GM18867 (cell line): ENCODE measurements around the gene HLA-A.
A peak's percentile ranks its signal among the peaks of the same experiment; 100 is the strongest.
"Not testable (repeated sequence)": the region's sequence is repeated elsewhere in the genome, so short reads cannot be mapped to it uniquely, and the experiment has no call there.

Source experiments
- ATAC-seq: cut with Tn5 transposase; IDR thresholded peaks from one replicate; pipeline ENCODE4 v1.9.1; 2021; ENCODE audit warnings: mild to moderate bottlenecking, moderate library complexity; ENCODE audit not compliant: unreplicated experiment

HLA-A gene

GRCh38 chr6:29942275-29943052, at the start of gene HLA-A:
TSS of gene HLA-A (plus strand) at chr6:29942532. CDS start at chr6:29942554, 22 bp downstream.
- ATAC-seq: peak; percentile 92

- no peak for ATAC-seq
These were observed 49.6 kb upstream of the HLA-A start for GRCh38 chr6:29892696-29893095.

GRCh38 chr6:29899281-29899680, 43.1 kb upstream of the HLA-A start:
- ATAC-seq: no peak

- ATAC-seq: no peak
These were observed 37.0 kb upstream of the HLA-A start for GRCh38 chr6:29905286-29905685.

GRCh38 chr6:29907637-29908340, 34.5 kb upstream of the HLA-A start:
- no peak for ATAC-seq

- no peak for ATAC-seq
These were observed 34.0 kb upstream of the HLA-A start for GRCh38 chr6:29908341-29908662.

GRCh38 chr6:29908710-29909109, 33.6 kb upstream of the HLA-A start:
- ATAC-seq: no peak

GRCh38 chr6:29909985-29910384, 32.3 kb upstream of the HLA-A start:
- no peak for ATAC-seq

- no peak for ATAC-seq
These were observed 29.5 kb upstream of the HLA-A start for GRCh38 chr6:29912840-29913239.

- no peak for ATAC-seq
These were observed 25.6 kb upstream of the HLA-A start for GRCh38 chr6:29916741-29917140.

- ATAC-seq: no peak
These were observed 24.5 kb upstream of the HLA-A start for GRCh38 chr6:29917857-29918256.

- no peak for ATAC-seq
These were observed 22.6 kb upstream of the HLA-A start for GRCh38 chr6:29919506-29920445.

- no peak for ATAC-seq
These were observed 18.0 kb upstream of the HLA-A start for GRCh38 chr6:29924287-29924686.

- ATAC-seq: no peak
These were observed 17.6 kb upstream of the HLA-A start for GRCh38 chr6:29924731-29925130.

- ATAC-seq: no peak
These were observed 17.0 kb upstream of the HLA-A start for GRCh38 chr6:29925321-29925720.

- peak; percentile 30 for ATAC-seq
These were observed 16.5 kb upstream of the HLA-A start for GRCh38 chr6:29925727-29926412.

- ATAC-seq: peak; percentile 70
These were observed 15.7 kb upstream of the HLA-A start for GRCh38 chr6:29926413-29927274.

- no peak for ATAC-seq
These were observed 15.1 kb upstream of the HLA-A start for GRCh38 chr6:29927275-29927569.

- ATAC-seq: no peak
These were observed 14.4 kb upstream of the HLA-A start for GRCh38 chr6:29927841-29928388.

GRCh38 chr6:29930047-29930446, 12.3 kb upstream of the HLA-A start:
- not testable (repeated sequence) for ATAC-seq
